Activated T-cell treated with anti-CD3 and anti-CD28 coated beads, Interleukin-2, amount 50 U/mL, for 1 hour (primary cell): ENCODE measurements around the gene ARG2.
A peak's percentile ranks its signal among the peaks of the same experiment; 100 is the strongest.

Source experiments
- DNase-seq: peaks from one replicate; pipeline ENCODE4 v3.0.0-alpha.2; 2020

The ARG2 gene

GRCh38 chr14:67641902-67642749, 22.4 kb downstream of the ARG2 start:
- DNase-seq: no peak

- DNase-seq: no peak
These were observed 24.0 kb downstream of the ARG2 start for GRCh38 chr14:67643713-67644112.

- DNase-seq: no peak
These were observed 24.7 kb downstream of the ARG2 start for GRCh38 chr14:67644428-67644827.

- DNase-seq: no peak
These were observed 25.7 kb downstream of the ARG2 start for GRCh38 chr14:67645414-67645813.

GRCh38 chr14:67646131-67646530, 26.4 kb downstream of the ARG2 start:
- no peak for DNase-seq

- no peak for DNase-seq
These were observed 30.4 kb downstream of the ARG2 start for GRCh38 chr14:67650151-67650550.

- no peak for DNase-seq
These were observed 31.0 kb downstream of the ARG2 start for GRCh38 chr14:67650694-67651093.

- DNase-seq: no peak
These were observed 32.5 kb downstream of the ARG2 start for GRCh38 chr14:67652189-67652588.

- no peak for DNase-seq
These were observed 34.0 kb downstream of the ARG2 start for GRCh38 chr14:67653651-67654280.

GRCh38 chr14:67663633-67664032, 43.9 kb downstream of the ARG2 start:
- no peak for DNase-seq

GRCh38 chr14:67665868-67666267, 46.1 kb downstream of the ARG2 start:
- DNase-seq: no peak

- DNase-seq: no peak
These were observed 47.2 kb downstream of the ARG2 start for GRCh38 chr14:67666750-67667449.

- DNase-seq: no peak
These were observed 48.8 kb downstream of the ARG2 start for GRCh38 chr14:67668559-67668958.

- no peak for DNase-seq
These were observed 53.7 kb downstream of the ARG2 start for GRCh38 chr14:67673451-67673850.

- DNase-seq: peak; percentile 61
These were observed 54.4 kb downstream of the ARG2 start for GRCh38 chr14:67674139-67674479.

- peak; percentile 90 for DNase-seq
These were observed 54.9 kb downstream of the ARG2 start, which contains the start of gene VTI1B for GRCh38 chr14:67674480-67675218. Gene VTI1B (minus strand): TSS chr14:67674632. CDS start chr14:67674489, 143 bp downstream.

- no peak for DNase-seq
These were observed 55.5 kb downstream of the ARG2 start for GRCh38 chr14:67675219-67675582.

GRCh38 chr14:67679006-67679405, 59.3 kb downstream of the ARG2 start:
- DNase-seq: no peak

- DNase-seq: no peak
These were observed 60.4 kb downstream of the ARG2 start for GRCh38 chr14:67680121-67680602.

GRCh38 chr14:67680941-67681340, 61.2 kb downstream of the ARG2 start:
- no peak for DNase-seq

- DNase-seq: no peak
These were observed 64.1 kb downstream of the ARG2 start for GRCh38 chr14:67683842-67684241.

- DNase-seq: no peak
These were observed 70.3 kb downstream of the ARG2 start for GRCh38 chr14:67690011-67690410.

- DNase-seq: peak; percentile 58
These were observed 75.2 kb downstream of the ARG2 start for GRCh38 chr14:67694791-67695393.
